Measurements from ENCODE around the gene KDM3A. TPM values are rescaled to one million over a fixed set of nuclear protein-coding genes. Genes with fewer than 3 reads are reported as not detected.

KDM3A gene
- total and polyA plus RNA-seq, 2 experiments from 2014 or later: 8.9 to 21.8 TPM

- Mint-ChIP-seq H3K36me3 (ENCODE audit: low read depth) (no peaks in the 10 kb centered on the region), H3K4me1 (no peaks in the 10 kb centered on the region), H3K27me3 (ENCODE audit: insufficient read depth, low read depth, poor library complexity) (no peaks in the 10 kb centered on the region), H3K4me3 (no peak overlapping the region), H3K27ac (no peak overlapping the region), H3K9me3 (no peaks in the 10 kb centered on the region; the same call in 2 of the 3 replicates)
- no peak for TF ChIP-seq POLR2AphosphoS5 (IDR thresholded peaks at IDR 0.05; ENCODE audit: low read depth)
- TF ChIP-seq ZNF331 (CRISPR knock-in tag; IDR thresholded peaks at IDR 0.05; ENCODE audit: low read depth): no peak
- TF ChIP-seq, protein P1, sequence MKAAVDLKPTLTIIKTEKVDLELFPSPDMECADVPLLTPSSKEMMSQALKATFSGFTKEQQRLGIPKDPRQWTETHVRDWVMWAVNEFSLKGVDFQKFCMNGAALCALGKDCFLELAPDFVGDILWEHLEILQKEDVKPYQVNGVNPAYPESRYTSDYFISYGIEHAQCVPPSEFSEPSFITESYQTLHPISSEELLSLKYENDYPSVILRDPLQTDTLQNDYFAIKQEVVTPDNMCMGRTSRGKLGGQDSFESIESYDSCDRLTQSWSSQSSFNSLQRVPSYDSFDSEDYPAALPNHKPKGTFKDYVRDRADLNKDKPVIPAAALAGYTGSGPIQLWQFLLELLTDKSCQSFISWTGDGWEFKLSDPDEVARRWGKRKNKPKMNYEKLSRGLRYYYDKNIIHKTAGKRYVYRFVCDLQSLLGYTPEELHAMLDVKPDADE (IDR thresholded peaks at IDR 0.05): no peak
- no peak for TF ChIP-seq EZH2 (IDR thresholded peaks at IDR 0.05; ENCODE audit: low read depth, unreplicated experiment)
- TF ChIP-seq EZH2phosphoT487 (IDR thresholded peaks at IDR 0.05; ENCODE audit: unreplicated experiment): no peak
- TF ChIP-seq CTCF (conservative IDR thresholded peaks at IDR 0.05; ENCODE audit: low read depth in 2 of 2): no peak
- TF ChIP-seq, protein P2, sequence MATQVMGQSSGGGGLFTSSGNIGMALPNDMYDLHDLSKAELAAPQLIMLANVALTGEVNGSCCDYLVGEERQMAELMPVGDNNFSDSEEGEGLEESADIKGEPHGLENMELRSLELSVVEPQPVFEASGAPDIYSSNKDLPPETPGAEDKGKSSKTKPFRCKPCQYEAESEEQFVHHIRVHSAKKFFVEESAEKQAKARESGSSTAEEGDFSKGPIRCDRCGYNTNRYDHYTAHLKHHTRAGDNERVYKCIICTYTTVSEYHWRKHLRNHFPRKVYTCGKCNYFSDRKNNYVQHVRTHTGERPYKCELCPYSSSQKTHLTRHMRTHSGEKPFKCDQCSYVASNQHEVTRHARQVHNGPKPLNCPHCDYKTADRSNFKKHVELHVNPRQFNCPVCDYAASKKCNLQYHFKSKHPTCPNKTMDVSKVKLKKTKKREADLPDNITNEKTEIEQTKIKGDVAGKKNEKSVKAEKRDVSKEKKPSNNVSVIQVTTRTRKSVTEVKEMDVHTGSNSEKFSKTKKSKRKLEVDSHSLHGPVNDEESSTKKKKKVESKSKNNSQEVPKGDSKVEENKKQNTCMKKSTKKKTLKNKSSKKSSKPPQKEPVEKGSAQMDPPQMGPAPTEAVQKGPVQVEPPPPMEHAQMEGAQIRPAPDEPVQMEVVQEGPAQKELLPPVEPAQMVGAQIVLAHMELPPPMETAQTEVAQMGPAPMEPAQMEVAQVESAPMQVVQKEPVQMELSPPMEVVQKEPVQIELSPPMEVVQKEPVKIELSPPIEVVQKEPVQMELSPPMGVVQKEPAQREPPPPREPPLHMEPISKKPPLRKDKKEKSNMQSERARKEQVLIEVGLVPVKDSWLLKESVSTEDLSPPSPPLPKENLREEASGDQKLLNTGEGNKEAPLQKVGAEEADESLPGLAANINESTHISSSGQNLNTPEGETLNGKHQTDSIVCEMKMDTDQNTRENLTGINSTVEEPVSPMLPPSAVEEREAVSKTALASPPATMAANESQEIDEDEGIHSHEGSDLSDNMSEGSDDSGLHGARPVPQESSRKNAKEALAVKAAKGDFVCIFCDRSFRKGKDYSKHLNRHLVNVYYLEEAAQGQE (IDR thresholded peaks at IDR 0.05; ENCODE audit: unreplicated experiment): no peak
- TF ChIP-seq JUNB (IDR thresholded peaks at IDR 0.05; ENCODE audit: unreplicated experiment): no peak
- no peak for TF ChIP-seq ZNF462 (CRISPR knock-in tag; IDR thresholded peaks at IDR 0.05)
- TF ChIP-seq STAT1 (IDR thresholded peaks at IDR 0.05; ENCODE audit: unreplicated experiment): no peak
- Histone ChIP-seq H3K27me3 (ENCODE audit: insufficient read depth) (no peaks in the 10 kb centered on the region), H3F3A (replicated peaks; ENCODE audit: low read depth) (no peaks in the 10 kb centered on the region), H3K4me1 (ENCODE audit: insufficient read depth) (no peaks in the 10 kb centered on the region), H3K9me2 (ENCODE audit: insufficient read depth) (no peaks in the 10 kb centered on the region), H3K4me2 (no peak overlapping the region), H3K79me2 (replicated peaks; ENCODE audit: insufficient read depth) (no peaks in the 10 kb centered on the region), H3K4me3 (no peak overlapping the region), H4K20me1 (replicated peaks; ENCODE audit: insufficient read depth) (no peaks in the 10 kb centered on the region), H3K36me3 (ENCODE audit: insufficient read depth) (no peaks in the 10 kb centered on the region), H3K27ac (ENCODE audit: low read depth) (no peak overlapping the region), H2AFZ (no peak overlapping the region)
- ATAC-seq (no peak), DNase-seq (ENCODE audit: low spot score) (no peak)
These were observed 11.8 kb upstream of the KDM3A start for GRCh38 chr2:86429335-86429734.
